HG02981 (cell line): ENCODE data around the gene EMC7.
"Not testable (repeated sequence)": the region's sequence is repeated elsewhere in the genome, so short reads cannot be mapped to it uniquely, and the experiment has no call there.

Experiments used
- ATAC-seq: cut with Tn5 transposase; IDR thresholded peaks from one replicate; pipeline ENCODE4 v1.9.1; 2021; ENCODE audit warnings: mild to moderate bottlenecking, moderate library complexity; ENCODE audit not compliant: unreplicated experiment

The EMC7 gene

DNA sequence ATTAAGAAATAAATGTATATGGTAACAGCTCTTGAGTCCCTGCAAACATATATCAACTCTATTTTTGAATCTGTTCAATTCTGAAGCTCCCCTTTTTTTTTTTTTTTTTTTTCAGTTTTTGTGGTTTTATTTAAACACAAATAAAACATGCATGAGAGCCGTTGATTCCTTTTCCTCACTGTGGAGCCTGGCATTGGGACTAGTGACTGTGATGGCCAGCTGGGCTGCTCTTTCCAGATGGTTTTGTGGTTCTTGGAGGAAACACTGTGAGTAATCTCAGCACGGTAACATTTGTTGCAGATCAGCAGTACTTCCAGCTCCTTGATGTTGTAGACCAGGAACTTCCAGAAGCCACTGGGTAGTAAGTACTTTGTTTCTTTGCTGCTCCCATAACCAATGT is 15.9 kb downstream of the EMC7 start:
- ATAC-seq: no peak

GRCh38 chr15:34084086-34084485 is 17.6 kb downstream of the EMC7 start:
- ATAC-seq: no peak

GRCh38 chr15:34079904-34080303 is 21.8 kb downstream of the EMC7 start:
- ATAC-seq: no peak

DNA sequence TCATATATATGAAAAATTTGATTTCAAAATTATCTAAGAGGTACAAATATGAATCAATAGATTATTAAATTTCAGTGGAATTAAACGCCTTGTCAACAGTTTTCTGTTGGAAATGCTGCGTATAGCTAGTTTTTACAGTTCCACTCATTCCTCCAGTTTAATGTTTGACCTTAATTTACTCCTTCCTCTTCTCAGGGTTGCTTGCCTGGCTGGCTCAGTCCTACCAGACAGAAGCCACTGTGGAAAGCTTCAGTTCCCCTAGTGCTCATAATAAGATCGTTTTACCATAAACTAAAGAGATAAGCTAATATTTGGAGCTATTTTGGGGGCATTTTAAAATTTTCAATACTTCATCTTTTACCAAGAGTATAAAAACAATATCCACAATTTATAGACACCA is 22.8 kb downstream of the EMC7 start:
- ATAC-seq: no peak

DNA sequence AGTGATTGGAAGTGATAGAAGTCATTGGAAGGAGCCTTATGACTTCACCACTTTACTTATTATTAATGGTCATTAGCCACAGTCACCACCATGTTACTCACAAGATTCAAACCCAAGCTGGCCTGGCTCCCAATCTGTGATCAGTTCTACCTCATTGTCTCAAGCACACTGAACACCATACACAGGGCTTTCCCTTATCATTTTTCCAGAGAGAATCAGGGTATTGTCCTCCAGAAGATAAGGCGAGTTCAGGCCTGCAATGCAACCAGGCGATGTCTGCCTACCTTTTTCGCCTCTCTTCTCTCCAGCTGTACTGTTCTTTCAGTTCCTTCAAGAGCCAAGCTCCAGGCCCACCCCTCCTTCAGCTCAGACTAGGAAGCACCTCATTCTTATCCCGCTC is 24.9 kb downstream of the EMC7 start:
- ATAC-seq: no peak

DNA sequence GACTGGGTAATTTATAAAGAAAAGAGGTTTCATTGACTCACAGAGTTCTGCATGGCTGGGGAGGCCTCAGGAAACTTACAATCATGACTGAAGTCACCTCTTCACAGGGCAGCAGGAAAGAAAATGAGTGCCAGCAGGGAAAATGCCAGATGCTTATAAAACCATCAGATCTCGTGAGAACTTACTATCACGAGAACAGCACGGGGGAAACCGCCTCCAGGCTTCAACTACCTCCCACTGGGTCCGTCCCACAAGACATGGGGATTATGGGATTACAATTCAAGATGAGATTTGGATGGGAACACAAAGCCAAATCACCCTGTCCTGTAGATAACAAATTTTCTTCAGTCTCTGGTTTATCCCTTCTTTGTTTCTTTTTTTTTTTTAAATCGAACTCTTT is 31.7 kb downstream of the EMC7 start:
- ATAC-seq: no peak

- ATAC-seq: no peak
Measured at GRCh38 chr15:34065941-34066340, 35.7 kb downstream of the EMC7 start.

DNA sequence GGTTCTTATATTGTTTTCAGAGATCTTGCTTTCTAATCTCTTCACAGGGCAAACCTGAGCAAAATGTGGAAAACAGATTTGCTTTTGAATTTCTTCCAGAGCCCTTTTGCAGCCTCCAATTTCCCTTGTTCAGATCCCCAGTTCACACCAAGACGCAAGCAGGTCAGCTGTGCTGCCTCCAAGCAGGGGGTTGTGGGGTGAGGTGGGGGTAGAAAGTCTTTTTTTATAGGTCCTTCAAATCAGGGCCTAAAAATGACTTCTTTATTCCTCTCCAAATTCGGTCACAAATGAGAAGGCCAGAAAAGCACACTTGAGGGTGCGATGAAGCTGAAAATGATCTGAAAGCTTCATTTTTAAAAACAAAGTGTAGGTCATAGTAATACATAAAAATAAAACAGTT is 36.4 kb downstream of the EMC7 start:
- ATAC-seq: no peak

GRCh38 chr15:34064438-34064837 is 37.2 kb downstream of the EMC7 start:
- ATAC-seq: no peak

- ATAC-seq: no peak
Measured at GRCh38 chr15:34059946-34060345, 41.7 kb downstream of the EMC7 start.

DNA sequence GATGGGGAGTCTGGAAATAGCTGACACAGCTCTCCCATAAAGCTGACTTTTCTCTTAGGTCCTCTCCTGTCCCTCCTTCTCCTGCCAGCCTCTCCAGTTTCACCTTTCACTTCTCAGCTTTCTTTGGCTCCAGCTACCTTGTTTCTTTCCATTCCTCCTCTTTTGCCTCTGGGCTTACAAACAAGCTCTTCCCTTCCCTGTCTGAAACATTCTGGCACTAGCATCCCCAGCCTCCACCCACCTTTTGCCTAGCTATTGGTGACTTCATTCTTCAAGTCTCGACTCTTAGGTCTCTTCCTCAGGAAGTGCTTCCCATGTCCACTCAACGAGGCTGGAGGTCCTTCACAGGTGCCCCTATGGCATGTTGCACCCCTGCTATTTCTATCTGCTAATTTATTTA is 42.2 kb downstream of the EMC7 start:
- ATAC-seq: no peak

GRCh38 chr15:34056911-34057310 is 44.8 kb downstream of the EMC7 start:
- no peak for ATAC-seq

DNA sequence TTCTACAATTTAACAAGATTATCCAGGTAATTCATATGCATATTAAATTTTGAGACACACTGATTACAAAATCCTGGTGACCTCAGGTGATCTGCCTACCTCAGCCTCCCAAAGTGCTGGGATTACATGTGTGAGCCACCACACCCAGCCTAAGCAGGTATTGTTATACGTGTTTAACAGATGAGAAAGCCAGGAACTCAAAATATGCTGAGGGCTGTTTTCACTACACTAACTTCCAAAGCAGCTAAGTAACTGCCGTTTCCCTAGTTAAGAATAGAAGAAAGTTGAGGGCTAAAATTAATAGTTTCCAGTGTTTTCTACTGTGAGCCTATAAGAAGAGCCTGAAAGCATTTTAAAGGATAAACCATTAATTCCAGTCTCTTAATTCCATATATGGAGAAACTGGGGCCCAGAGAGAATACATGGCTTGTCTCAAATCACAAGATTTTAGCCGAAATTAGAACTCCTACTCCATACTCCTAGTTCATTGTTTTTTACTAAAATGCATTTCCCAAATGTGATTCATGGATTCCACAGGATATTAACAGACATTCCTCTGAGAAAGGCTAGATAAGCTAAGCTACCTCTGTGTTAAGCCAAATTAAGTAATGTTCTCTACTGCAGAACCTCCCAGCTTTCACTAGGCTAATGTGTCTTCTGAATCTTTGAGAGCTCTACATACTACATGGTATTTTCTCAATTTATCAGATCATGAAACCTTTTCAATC is 45.6 kb downstream of the EMC7 start:
- no peak for ATAC-seq

GRCh38 chr15:34054081-34054707 is 47.5 kb downstream of the EMC7 start:
- no peak for ATAC-seq

- not testable (repeated sequence) for ATAC-seq
Measured at GRCh38 chr15:34050385-34050784, 51.3 kb downstream of the EMC7 start.

DNA sequence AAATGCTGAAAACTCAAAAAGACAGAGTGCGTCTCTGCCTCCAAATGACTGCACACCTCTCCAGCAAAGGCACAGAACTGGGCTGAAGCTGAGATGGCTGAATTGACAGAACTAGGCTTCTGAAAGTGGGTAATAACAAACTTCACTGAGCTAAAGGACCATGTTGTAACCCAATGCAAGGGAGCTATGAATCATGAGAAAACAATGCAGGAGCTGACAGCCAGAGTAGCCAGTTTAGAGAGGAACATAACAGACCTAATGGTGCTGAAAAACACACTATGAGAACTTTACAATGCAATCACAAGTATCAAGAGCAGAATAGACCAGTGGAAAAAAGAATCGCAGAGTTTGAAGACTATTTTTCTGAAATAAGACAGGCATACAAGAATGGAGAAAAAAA is 52.5 kb downstream of the EMC7 start:
- ATAC-seq: no peak

- ATAC-seq: no peak
Measured at GRCh38 chr15:34047893-34048775, 53.5 kb downstream of the EMC7 start.

- ATAC-seq: no peak
Measured at GRCh38 chr15:34046471-34047145, 55.1 kb downstream of the EMC7 start.

- no peak for ATAC-seq
Measured at GRCh38 chr15:34043813-34044212, 57.8 kb downstream of the EMC7 start.

DNA sequence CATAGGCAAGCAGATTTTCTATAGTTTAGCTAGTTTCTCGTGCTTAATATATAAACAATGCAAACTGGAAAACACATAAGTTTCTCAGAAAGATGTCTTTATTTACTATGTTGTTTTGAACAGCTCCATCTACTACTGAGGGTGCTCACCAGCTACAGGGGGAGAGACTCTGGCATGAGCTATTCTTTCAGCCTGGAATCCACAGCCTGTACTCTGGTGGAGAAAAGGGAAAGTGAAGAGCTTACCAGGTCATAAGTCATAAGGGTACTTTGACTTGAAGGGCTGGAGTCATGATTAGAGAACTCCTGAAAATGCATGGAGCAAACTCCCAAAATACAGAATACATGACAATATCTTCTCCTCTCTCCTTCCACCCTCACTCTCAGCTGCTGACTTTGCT is 58.3 kb downstream of the EMC7 start:
- ATAC-seq: no peak

- ATAC-seq: no peak
Measured at GRCh38 chr15:34039790-34040113, 61.9 kb downstream of the EMC7 start.
